ENCODE measurements around the gene NEGR1.

NEGR1 gene

DNA sequence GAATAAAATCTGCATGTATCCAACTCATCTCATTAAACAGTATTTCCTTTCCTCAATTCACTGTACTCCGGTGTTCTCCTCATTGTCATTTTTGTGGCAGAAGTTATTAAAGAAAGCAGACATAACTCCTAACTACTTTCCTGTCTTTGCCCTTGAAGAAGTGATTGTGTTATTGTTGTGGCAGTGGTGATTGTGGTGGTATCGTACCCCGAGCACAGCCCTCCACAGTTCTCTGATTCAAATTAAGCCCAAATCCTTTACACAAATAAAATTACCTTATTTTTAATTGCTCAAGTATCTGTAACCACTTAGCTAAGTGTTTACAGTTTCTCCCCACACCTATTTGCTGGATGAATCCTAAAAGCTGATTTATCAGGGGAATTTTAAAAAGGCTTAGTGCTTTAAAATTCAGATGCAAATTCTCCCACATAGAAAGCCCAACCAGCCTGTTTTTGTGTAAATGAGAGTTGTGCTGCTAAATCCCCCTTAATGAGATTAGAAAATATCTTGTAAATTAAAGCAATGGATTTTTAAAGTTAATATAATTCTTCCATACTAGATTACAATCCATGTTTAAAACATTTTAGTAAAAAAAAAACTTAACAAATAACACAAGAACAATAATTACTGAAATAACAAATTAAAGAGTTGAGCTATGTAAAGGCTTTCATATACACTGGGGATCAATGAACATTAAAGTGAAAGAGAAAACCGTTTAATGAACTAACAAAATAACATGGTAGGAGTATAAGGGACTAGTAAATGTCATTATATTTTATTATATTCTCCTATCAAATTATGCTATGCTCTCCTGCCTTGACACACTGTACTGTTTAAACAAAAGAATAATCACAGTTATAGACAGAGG is 259.0 kb downstream of the NEGR1 start:
- ChIA-PET CTCF (interaction anchor here (1.4 to 1.7 kb wide), 2 partner anchors 12 to 14 kb away, joined by 8 read pairs; no protein-coding TSS in a partner anchor), POLR2A (no interaction called here)
- TF ChIP-seq, protein P1, sequence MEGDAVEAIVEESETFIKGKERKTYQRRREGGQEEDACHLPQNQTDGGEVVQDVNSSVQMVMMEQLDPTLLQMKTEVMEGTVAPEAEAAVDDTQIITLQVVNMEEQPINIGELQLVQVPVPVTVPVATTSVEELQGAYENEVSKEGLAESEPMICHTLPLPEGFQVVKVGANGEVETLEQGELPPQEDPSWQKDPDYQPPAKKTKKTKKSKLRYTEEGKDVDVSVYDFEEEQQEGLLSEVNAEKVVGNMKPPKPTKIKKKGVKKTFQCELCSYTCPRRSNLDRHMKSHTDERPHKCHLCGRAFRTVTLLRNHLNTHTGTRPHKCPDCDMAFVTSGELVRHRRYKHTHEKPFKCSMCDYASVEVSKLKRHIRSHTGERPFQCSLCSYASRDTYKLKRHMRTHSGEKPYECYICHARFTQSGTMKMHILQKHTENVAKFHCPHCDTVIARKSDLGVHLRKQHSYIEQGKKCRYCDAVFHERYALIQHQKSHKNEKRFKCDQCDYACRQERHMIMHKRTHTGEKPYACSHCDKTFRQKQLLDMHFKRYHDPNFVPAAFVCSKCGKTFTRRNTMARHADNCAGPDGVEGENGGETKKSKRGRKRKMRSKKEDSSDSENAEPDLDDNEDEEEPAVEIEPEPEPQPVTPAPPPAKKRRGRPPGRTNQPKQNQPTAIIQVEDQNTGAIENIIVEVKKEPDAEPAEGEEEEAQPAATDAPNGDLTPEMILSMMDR (IDR thresholded peaks at IDR 0.05; ENCODE audit: insufficient read depth, low read length, missing control alignments): no peak
- no peak for DNase-seq (ENCODE audit: low read depth, low spot score)
- H3K4me3 ChIP-seq (ENCODE audit: low read depth, low read length): no peak overlapping the region

DNA sequence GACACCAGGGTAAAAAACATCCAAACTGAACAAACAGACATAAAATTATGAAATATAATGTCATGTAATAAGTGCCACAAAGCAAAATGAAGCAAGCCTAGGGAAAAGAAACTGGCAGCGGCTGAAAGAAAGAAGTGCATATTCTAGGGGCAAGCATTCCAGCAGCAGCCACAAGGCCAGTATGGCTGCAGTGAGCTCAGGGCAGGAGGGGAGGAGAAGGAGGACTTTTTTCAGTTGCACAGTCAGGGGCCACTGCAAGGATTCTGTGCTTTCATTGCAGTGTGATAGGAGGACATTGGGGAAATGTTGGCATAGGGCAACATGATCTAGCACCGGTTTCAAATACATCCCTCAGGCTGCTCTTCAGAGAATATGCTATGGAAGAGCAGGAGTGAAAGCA is 263.8 kb downstream of the NEGR1 start:
- DNase-seq (ENCODE audit: low read depth, low spot score): no peak
- no peak overlapping the region for H3K4me3 ChIP-seq (ENCODE audit: low read depth, low read length)
- ChIA-PET CTCF (no interaction called here), POLR2A (no interaction called here)
- TF ChIP-seq, protein P1 (IDR thresholded peaks at IDR 0.05; ENCODE audit: insufficient read depth, low read length, missing control alignments): no peak

DNA sequence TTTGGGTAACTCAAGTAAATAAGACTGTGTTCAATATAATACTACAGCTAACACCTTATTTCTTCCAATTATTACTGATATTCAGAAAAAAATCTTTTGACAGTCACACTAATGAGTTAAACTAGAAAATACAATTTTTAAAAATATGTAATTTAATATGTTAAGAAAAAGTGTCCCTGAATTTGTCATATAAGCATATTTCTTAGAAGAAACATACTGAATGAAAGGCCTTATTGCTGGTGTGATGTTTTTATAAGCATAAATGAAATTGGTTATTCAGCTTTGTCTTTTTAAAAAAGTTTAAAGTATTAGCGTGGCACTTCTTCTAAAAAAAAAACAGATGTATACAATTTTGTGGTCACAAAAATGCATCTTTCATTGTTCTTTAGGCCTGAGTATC is 267.3 kb downstream of the NEGR1 start:
- DNase-seq (ENCODE audit: low read depth, low spot score): no peak
- ChIA-PET CTCF (interaction anchor here (4.1 kb wide), 1 partner anchor 23 kb away, joined by 21 read pairs; no protein-coding TSS in a partner anchor), POLR2A (no interaction called here)
- no peak overlapping the region for H3K4me3 ChIP-seq (ENCODE audit: low read depth, low read length)
- TF ChIP-seq, protein P1 (IDR thresholded peaks at IDR 0.05; ENCODE audit: insufficient read depth, low read length, missing control alignments): no peak

DNA sequence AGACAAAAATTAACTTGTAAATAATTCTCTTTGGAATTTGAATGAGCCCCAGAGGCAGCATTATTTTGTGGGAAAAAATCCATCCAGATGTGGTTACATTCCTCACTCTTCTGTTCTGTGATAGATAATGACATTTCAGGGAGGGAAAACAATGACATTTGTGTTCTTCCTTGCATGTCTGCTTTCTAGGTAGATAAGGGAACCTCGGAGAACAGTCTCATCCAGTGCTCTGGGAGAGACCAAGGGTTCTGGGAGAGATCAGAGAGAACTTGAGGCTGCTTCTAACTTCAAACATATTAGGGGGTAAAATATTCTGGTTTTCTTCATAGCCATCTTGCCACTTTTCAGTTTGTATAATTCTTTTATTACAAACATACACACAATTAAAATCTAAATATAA is 269.2 kb downstream of the NEGR1 start:
- TF ChIP-seq, protein P1 (IDR thresholded peaks at IDR 0.05; ENCODE audit: insufficient read depth, low read length, missing control alignments): no peak

DNA sequence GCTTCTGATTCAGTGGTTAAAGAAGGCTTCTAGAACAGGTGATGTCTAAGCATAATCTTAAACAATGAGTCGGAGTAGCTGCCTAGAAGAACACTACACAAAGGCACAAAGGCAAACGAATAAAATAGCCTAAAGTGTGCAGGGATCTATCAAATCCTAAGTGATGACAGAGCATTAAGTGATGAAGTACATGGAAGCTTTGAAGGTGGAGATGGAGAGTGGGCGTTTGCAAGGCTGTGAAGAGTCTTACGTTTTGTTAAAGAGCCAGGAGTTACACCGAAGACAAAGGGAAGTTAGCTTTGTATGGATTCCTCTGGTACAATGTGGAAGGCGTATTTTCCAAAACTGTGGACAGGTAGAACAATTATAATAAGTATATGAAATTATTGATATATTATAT is 270.6 kb downstream of the NEGR1 start:
- H3K4me3 ChIP-seq (ENCODE audit: low read depth, low read length): no peak overlapping the region
- ChIA-PET CTCF (no interaction called here), POLR2A (no interaction called here)
- DNase-seq (ENCODE audit: low read depth, low spot score): no peak
- TF ChIP-seq, protein P1 (IDR thresholded peaks at IDR 0.05; ENCODE audit: insufficient read depth, low read length, missing control alignments): no peak

More for the DNA sequence above, 269.2 kb downstream of the NEGR1 start:
- ChIA-PET CTCF (no interaction called here), POLR2A (no interaction called here)
- no peak overlapping the region for H3K4me3 ChIP-seq (ENCODE audit: low read depth, low read length)
- DNase-seq (ENCODE audit: low read depth, low spot score): no peak

DNA sequence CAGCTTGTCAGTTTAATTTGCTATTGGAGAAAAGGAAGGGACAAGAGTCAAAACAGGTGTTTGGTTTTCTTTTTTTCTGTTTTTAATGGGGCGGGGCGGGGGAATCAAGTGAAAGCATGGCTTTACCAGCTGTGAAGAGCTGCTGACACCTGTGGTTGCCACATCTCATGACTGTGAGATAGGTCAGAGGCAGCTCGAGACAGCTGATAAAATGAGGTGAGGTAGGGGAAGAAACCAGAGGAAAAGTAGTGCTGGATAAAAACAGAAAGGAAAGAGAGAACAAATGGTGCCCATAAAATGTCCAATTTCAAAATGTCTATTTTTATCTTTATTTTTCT is 272.3 kb downstream of the NEGR1 start:
- POLR2A ChIA-PET: no interaction called here
- DNase-seq (ENCODE audit: low read depth, low spot score): no peak
- CTCF ChIA-PET: no interaction called here
- H3K4me3 ChIP-seq (ENCODE audit: low read depth, low read length): no peak overlapping the region
- TF ChIP-seq, protein P1 (IDR thresholded peaks at IDR 0.05; ENCODE audit: insufficient read depth, low read length, missing control alignments): no peak

All from AG04449 (cell line).